Right atrium auricular region (tissue), 2 donors: ENCODE data around the gene USB1. TPM values are rescaled to one million over a fixed set of nuclear protein-coding genes. Genes with fewer than 3 reads are reported as not detected.

Experiments
- DNase-seq: peaks from one replicate; pipeline ENCODE4 v3.0.0-alpha.2; 2019; ENCODE audit warnings: low spot score
- H3K27ac ChIP-seq, 2 donors: fragments of 200-600 bp; sonication (generic); 1 replicate in 1 of 2; 2 replicates in 1 of 2; pipeline ENCODE4 v1.5.1; 2016 to 2019
- H3K27me3 ChIP-seq, 2 donors: fragments of 200-600 bp; sonication (generic); one replicate each; pipeline versions ENCODE4 v1.5.1 to v1.6.0; 2017 to 2019
- H3K36me3 ChIP-seq: fragments of 200-600 bp; sonication (generic); one replicate; pipeline ENCODE4 v1.5.1; 2016
- H3K4me1 ChIP-seq, 2 donors: fragments of 200-600 bp; sonication (generic); one replicate each; pipeline versions ENCODE4 v1.5.1 to v1.6.0; 2017 to 2019
- H3K4me3 ChIP-seq, 2 donors: fragments of 200-600 bp; sonication (generic); 1 replicate in 1 of 2; 2 replicates in 1 of 2; pipeline ENCODE4 v1.5.1; 2017 to 2019; ENCODE audit warnings: mild to moderate bottlenecking in 1 of 2, moderate library complexity in 1 of 2
- H3K9me3 ChIP-seq, 2 donors: fragments of 200-600 bp; sonication (generic); one replicate each; pipeline ENCODE4 v1.5.1; 2019
- total RNA-seq, 2 donors: library from RNA; depleted of rRNA; stranded (reverse); fragments of >200 nt; gene quantifications; one replicate each; pipeline ENCODE4 v1.1.0, GENCODE V29; 2016
- TF ChIP-seq, protein P1 (sequence below), 2 donors: fragments of 200-600 bp; sonication (generic); IDR thresholded peaks; one replicate each; pipeline ENCODE4 v1.5.1; 2019; ENCODE audit warnings: antibody characterized with exemption in 2 of 2

USB1 gene
- total RNA-seq, 2 donors from 2014 or later: 32.2 to 43.2 TPM

DNA sequence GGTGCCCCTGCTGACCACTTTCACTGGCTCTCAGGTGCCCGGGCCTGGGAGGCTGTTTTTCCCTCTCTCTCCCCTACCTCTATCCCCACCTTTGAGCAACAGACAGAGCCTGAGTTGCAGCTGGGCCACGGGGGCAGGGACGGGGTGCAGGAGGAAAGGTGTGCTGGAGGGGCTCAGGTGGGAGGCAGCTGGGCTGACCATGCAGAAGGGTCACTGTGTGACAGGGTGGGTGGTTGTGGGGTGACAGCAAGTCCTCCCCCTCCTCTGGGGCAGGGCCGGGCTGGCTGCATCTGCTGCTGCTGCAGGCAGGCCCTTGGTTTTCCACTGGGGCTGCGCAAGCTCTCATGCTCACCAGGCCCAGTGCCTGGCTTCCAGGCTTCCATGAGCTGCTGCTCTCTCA is 7.3 kb upstream of the USB1 start:
- Histone ChIP-seq H3K9me3 (no peaks in the 10 kb centered on the region), H3K27me3 (no peaks in the 10 kb centered on the region), H3K4me1 (peaks cover 0 to 15% of the 10 kb centered on the region in 2 donors), H3K36me3 (peaks cover 37% of the 10 kb centered on the region), H3K4me3 (no peak overlapping the region), H3K27ac (no peak overlapping the region)
- no peak for DNase-seq
- TF ChIP-seq, protein P1, sequence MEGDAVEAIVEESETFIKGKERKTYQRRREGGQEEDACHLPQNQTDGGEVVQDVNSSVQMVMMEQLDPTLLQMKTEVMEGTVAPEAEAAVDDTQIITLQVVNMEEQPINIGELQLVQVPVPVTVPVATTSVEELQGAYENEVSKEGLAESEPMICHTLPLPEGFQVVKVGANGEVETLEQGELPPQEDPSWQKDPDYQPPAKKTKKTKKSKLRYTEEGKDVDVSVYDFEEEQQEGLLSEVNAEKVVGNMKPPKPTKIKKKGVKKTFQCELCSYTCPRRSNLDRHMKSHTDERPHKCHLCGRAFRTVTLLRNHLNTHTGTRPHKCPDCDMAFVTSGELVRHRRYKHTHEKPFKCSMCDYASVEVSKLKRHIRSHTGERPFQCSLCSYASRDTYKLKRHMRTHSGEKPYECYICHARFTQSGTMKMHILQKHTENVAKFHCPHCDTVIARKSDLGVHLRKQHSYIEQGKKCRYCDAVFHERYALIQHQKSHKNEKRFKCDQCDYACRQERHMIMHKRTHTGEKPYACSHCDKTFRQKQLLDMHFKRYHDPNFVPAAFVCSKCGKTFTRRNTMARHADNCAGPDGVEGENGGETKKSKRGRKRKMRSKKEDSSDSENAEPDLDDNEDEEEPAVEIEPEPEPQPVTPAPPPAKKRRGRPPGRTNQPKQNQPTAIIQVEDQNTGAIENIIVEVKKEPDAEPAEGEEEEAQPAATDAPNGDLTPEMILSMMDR (IDR thresholded peaks at IDR 0.05): no peak

DNA sequence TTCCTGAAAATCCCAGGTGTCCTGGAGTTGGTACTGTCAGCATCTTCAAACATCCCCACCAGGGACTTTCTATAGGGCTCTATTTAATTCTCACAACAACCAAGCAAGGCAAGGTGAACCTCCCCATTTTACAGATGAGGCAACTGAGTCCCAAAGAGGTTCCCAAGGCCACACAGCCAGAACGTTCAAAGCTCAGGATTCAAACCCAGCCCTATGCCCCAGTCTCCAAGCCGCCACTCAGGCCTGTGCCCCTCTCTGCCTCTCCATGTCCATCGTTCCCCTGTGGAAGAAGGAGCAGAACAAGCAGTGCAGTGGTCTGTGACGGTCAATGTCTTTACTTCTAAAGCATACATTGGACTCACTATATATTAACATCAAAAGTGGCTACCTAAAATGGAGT is 6.8 kb upstream of the USB1 start:
- H3K4me3 ChIP-seq: no peak overlapping the region
- no peak for DNase-seq
- no peaks in the 10 kb centered on the region for H3K27me3 ChIP-seq
- H3K4me1 ChIP-seq: peaks cover 0 to 19% of the 10 kb centered on the region in 2 donors
- peaks cover 37% of the 10 kb centered on the region for H3K36me3 ChIP-seq
- H3K27ac ChIP-seq: no peak overlapping the region
- H3K9me3 ChIP-seq: no peaks in the 10 kb centered on the region
- TF ChIP-seq, protein P1 (IDR thresholded peaks at IDR 0.05): no peak

DNA sequence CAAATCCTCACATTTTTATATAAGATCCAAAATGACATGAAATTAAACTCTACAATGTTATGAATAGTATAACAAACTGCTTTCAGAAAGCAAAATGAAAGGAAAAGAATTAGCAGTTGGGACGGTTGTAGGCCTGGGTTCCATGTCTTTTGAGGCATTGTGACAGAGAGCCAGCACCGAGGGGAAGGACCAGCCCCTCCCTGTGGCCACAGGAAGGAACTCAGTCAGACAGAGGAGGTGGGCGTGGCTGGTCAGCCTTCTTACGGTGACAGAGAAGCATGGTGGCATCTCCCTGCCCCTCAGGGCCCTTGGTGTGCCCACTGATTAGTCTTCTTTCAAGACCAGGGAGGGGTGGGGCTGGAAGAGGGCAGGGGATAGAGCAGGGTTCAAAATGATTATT is 6.4 kb upstream of the USB1 start:
- no peak overlapping the region for H3K4me3 ChIP-seq
- no peaks in the 10 kb centered on the region for H3K9me3 ChIP-seq
- H3K27ac ChIP-seq: peak overlapping the region in 1 of 2 donors; percentile 21
- H3K4me1 ChIP-seq: peaks cover 0 to 23% of the 10 kb centered on the region in 2 donors
- DNase-seq: no peak
- TF ChIP-seq, protein P1 (IDR thresholded peaks at IDR 0.05): peak in 1 of 2 donors; percentile 42
- no peaks in the 10 kb centered on the region for H3K27me3 ChIP-seq
- H3K36me3 ChIP-seq: peaks cover 37% of the 10 kb centered on the region

DNA sequence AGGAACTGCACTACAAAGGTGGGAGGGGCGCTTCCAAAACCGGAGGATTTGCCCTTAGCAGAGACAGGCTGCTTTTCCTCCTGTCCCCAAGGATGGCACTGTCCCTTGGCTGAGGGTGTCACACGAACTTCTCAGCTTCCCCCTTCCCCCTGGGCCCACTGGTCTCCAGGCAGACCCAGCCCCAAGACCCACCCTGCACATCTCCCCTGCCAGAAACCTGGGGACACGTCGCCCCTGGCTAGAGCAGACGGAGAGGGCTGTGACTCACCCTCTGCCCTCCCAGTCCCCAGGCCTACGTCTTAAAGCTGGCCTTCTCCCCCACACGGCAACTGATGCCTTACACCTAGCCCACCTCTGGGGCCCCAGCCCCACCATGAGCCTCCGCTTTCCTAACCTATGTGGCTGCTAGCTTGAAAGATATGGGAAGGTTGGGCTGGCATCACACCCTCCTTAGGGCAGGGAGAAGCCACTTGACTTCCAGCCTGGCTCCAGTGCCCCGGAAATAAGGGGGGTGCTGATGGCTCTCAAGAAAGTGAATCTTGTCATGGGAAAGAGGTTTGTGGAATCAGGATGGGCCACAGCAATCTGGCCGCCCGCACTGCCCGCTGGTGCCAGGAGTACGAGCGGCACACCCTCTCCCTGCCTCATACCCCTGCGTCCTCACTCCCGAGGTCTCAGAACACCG is 5.3 kb upstream of the USB1 start:
- H3K4me1 ChIP-seq: peaks cover 0 to 28% of the 10 kb centered on the region in 2 donors
- H3K9me3 ChIP-seq: no peaks in the 10 kb centered on the region
- no peak for DNase-seq
- peaks cover 37% of the 10 kb centered on the region for H3K36me3 ChIP-seq
- H3K27me3 ChIP-seq: no peaks in the 10 kb centered on the region
- no peak overlapping the region for H3K27ac ChIP-seq
- no peak overlapping the region for H3K4me3 ChIP-seq
- TF ChIP-seq, protein P1 (IDR thresholded peaks at IDR 0.05): no peak

DNA sequence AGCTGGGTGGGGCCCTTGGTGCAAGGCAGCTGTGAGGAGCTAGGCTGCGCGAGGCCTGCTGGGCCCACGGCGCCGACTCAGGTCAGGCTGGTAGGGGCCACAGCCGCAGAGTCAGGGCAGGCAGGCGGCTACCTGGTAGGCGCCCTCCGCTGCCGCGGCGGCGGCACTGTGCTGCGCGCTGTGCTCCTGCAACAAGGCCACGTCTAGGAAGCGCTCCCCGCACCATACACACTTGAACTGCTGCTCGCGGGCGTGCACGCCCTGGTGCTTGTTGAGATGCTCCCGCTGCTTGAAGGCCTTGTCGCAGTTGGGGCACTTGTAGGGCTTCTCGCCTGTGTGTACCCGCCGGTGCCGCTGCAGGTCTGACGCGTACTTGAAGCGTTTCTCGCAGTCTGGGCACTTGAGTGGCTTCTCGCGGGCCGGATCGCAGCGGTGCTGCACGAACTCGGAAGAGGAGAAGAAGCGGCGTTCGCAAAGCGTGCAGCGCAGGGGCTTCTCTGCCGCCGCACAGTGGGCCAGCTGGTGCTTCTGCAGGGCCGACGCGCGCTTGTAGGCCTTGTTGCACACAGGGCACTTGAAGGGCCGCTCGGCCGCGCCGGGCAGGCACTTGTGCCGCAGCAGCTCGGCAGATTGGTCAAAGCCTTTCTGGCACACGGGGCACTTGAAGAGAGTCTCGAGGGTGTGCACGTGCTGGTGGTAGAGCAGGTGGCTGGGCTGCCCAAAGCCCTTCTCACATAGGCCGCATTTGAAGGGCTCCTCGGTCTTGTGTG is 4.6 kb upstream of the USB1 start:
- TF ChIP-seq, protein P1 (IDR thresholded peaks at IDR 0.05): no peak
- Histone ChIP-seq H3K4me3 (no peak overlapping the region), H3K27me3 (no peaks in the 10 kb centered on the region), H3K9me3 (no peaks in the 10 kb centered on the region), H3K36me3 (peaks cover 37% of the 10 kb centered on the region), H3K27ac (no peak overlapping the region), H3K4me1 (peaks cover 0 to 31% of the 10 kb centered on the region in 2 donors)
- no peak for DNase-seq
